Measurements from ENCODE around the gene AGPS.
A peak's percentile ranks its signal among the peaks of the same experiment; 100 is the strongest.
"Not testable (repeated sequence)": the region's sequence is repeated elsewhere in the genome, so short reads cannot be mapped to it uniquely, and the experiment has no call there.

AGPS gene

DNA sequence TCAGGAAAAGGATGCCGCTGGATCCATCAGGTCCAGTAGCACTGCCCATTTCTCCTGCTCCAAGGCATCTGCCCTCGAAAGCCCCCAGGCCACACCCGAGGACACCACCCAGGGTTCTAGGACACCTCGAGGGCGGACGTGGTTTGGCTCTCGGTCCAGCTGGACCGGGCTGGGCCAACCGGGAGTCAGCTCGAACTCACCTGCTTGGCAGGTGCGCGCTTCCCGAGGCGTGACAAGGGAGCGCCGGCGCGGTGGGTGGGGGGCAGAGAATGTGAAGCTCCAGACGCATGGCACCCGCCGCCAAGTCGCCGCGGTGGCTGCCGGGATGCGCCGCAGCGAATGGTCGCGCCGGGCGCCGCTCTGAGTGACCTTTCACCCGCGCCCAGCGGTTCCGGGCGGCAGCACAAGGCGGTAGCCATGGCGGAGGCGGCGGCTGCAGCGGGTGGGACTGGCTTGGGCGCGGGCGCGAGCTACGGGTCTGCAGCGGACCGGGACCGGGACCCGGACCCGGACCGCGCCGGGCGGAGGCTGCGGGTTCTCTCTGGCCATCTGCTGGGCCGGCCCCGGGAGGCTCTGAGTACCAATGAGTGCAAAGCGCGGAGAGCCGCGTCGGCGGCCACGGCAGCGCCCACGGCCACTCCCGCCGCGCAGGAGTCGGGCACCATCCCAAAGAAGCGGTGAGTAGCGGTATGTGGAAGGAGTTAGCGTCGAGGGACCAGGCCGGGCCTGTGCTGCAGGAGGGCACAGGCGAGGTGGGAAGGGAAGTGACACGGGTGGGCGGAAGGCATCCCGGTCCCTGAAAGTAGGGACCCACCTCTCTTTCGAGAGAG, at the start of gene AGPS:
Gene AGPS, plus strand, starts transcription at position 401 of the 830 bp plus-strand sequence. Its CDS starts 17 bp downstream, at position 418.
- DNase-seq, result peak; percentile 71

DNA sequence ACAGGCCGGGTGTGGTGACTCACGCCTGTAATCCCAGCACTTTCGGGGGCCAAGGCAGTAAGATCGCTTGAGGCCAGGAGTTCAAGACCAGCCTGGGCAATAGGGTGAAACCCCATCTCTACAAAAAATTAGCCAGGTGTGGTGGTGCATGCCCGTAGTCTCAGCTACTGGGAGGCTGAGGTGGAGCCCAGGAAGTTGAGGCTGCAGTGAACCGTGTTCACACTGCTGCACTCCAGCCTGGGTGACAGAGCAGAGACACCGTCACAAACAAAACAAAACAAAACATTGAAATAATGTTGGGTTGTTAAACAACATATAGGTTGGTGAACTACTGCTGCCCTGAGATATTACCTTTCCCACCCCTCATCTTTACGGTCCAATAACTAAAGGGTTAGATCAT, 48.8 kb upstream of the AGPS start:
- no peak for DNase-seq

DNA sequence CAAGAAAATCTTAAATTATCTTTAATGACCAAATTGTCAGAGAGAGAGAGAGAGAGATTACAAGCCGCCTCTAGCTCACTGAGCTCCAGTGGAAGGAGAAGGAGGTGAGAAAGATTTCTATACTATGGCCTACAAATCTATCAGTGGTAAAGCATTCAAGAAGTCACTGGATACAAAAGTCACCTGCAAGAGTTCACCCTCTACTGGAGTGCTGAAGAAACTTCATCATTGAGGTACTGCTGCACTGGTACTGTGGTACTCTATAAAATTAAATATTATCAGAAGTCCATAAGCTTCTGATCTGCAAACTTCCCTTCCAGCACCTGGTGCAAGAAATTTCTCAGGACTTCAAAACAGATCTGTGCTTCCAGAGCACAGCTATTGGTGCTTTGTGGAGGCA, 48.3 kb upstream of the AGPS start:
- no peak for DNase-seq

DNA sequence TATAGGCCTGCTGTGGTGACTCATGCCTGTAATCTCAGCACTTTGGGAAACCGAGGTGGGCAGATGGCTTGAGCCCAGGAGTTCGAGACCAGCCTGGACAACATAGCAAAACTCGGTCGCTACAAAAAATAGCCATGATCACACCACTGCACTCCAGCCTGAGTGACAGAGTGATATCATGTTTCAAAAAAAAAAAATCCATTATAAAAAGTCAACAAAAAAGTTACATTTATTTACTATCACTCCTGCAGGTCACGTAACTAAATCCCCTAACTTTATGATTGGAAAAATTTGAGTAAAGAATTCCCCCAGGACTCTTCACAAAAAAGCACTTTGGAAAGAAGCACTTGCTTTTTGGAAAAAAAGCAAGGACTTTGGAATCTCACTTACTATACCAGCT, 46.4 kb upstream of the AGPS start:
- DNase-seq, result no peak

DNA sequence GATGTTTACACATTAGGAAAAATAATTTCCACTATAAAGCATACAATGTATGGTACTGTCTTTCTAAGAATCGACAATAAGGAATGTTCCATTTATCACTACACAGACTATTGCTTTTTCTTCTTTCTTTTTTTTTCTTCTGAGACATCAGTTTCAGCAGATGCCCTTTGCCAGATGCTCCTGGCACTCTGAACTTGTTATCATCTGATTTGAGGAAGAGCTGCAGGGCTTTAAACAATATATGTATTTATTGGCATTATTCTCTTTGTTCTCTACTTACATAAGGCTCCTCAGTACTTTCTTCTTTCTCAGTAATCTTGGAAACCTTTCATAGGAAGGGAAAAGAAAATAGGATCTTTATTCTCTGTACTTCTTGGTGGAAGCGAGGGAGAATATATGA, 45.0 kb upstream of the AGPS start:
- no peak for DNase-seq

DNA sequence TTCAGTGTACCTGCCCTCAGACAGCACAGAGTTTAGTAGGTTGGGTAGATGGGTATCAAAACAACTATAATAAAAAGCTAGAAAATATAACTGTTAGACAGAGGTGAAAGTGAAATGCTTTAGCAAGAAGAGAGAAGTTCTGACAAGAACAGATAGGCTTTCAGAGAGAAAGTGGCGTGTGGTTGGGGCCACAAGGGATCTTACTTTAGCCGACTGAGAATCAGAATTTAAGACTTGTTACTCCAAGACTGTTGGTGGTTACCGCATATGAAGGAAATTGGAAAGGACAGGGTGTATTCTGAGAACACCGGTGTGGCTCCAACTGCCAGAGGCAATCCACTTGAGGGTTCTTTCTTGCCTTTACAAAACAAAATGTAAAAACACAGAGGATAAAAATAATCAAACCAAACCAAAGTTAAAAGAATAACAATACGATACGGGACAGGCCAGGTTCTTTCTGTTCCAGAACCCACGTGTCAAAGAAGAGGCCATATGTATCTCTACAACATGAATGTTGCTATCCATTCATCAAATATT, 44.4 kb upstream of the AGPS start:
- no peak for DNase-seq

DNA sequence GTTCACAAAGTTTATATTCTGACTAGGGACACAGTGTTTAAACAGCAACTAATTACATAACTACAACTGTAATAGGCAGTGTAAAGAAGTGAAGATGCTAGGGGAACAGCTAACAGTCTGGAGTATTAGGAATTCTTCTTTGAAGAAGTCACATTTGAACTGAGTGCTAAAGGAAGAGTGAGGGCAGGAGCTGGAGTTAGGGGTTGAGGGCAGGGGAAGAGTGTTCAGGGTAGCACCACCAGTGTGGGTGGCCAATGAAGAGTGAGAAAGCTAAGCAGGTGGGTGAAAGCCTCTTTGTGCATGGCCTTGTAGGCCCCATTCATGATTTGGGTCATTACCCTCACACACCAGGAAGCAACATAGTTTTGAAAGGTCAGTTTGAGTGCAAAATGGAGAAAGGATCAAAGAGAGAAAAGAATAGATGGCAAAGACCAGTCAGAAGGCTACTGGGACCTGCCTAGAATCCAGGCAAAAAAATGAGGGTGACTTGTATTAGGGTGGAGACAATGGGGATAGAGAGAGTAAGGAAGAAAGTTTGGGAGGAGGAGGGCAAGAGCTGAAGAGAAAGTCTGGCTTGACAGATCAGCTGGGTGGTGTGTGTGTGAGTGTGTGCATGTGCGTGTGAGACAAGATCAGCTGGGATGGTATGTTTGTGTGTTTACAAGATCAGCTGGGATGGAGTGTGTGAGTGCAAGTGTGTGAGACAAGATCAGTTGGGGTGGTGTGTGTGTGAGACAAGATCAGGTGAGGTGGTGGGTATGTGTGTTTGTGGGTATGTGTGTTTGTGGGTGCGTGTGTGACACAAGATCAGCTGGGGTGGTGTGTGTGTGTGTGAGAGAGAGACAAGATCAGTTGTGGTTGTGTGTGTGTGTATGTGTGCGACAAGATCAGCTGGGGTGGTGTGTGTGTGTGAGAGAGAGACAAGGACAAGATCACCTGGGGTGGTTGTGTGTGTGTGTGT, 43.6 kb upstream of the AGPS start:
- DNase-seq, result no peak

DNA sequence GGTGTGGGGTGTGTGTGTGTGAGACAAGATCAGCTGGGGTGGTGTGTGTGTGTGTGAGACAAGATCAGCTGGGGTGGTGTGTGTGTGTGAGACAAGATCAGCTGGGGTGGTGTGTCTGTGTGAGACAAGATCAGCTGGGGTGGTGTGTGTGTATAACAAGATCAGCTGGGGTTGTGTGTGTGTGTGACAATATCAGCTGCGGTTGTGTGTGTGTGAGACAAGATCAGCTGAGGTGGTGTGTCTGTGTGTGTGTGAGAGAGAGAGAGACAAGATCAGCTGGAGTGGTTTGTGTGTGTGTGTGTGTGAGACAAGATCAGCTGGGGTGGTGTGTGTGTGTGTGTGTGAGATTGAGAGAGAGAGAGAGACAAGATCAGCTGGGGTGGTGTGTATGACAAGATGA, 41.9 kb upstream of the AGPS start:
- not testable (repeated sequence) for DNase-seq

DNA sequence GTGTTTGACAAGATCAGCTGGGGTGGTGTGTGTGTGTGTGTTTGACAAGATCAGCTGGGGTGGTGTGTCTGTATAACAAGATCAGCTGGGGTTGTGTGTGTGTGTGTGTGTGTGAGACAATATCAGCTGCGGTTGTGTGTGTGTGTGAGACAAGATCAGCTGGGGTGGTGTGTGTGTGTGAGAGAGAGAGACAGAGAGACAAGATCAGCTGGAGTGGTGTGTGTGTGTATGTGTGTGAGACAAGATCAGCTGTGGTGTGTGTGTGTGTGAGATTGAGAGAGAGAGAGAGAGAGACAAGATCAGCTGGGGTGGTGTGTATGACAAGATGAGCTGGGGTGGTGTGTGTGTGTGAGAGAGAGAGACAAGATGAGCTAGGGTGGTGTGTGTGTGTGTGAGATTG, 41.5 kb upstream of the AGPS start:
- not testable (repeated sequence) for DNase-seq

DNA sequence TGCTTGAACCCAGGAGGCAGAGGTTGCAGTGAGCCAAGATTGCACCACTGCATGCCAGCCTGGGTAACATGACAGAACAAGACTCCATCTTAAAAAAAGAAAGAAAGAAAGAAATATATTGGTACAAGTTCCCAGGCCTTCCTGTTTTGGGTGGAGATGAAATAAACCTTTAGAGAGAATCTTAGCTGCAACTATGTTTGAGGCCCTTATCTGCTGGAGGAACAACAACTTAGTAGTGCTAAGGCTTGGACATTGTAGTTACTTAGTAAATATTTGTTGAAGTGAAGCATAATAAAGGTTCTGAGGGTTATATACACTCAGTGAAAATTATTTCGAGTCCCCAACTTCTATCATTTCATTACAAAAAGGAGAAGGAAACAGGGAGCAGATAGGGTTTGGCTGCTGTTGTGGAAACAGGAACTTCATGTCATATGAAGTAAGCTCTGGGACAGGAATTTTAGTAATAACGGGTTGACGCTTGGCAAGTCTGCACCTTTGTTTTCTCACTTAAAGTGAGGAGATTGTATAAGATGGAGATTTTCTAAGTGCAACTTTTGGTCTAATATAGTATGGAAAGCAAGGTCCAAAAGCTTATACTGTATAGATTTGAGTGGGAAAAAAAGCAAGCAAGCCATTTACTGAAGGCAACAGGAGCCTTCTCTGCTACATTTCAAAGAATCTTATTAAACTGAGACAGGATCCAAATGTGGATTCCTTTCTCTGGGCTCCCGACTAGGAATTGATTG, 40.0 kb upstream of the AGPS start:
- no peak for DNase-seq

DNA sequence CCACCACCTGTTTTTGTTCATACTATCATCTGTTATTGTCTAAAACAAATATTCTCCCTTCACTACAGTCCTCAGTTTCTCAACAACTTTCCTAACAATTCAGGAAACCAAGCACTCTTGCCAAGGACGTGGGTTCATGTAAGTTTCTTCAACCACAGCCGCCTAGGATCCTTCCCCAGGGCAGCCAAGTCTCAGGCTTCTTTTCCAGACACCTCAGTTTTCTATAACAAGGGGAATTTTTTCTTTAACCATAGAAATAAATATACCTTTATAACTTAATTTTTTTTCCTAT, 39.4 kb upstream of the AGPS start:
- DNase-seq, result no peak

DNA sequence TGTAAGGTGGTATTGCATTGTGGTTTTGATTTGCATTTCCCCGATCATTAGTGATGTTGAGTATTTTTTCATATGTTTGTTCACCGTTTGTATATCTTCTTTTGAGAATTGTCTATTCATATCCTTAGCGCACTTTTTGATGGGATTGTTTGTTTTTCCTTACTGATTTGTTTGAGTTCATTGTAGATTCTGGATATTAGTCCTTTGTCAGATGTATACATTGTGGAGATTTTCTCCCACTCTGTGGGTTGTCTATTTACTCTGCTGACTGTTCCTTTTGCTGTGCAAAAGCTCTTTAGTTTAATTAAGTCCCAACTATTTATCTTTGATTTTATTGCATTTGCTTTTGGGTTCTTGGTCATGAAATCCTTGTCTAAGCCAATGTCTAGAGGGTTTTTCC, 38.0 kb upstream of the AGPS start:
- DNase-seq, result not testable (repeated sequence)

DNA sequence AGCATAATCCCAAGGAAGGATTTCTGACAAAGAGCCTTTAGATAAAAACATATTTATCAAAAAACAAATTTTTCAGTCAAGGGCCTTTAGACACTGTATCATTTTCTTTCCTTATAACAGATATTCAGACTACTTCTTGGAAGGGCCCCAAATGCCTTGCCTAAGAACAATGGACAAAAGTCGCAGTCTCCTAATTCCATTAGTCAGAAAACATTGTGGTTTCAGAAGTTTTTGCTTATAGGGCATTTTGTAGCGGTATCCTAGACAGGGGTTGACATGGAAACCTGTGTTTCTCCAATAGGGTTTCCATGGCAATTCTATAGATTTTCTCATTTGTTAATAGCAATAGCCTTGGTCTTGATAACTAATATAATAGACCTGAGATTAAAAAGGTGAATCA, 36.7 kb upstream of the AGPS start:
- no peak for DNase-seq

DNA sequence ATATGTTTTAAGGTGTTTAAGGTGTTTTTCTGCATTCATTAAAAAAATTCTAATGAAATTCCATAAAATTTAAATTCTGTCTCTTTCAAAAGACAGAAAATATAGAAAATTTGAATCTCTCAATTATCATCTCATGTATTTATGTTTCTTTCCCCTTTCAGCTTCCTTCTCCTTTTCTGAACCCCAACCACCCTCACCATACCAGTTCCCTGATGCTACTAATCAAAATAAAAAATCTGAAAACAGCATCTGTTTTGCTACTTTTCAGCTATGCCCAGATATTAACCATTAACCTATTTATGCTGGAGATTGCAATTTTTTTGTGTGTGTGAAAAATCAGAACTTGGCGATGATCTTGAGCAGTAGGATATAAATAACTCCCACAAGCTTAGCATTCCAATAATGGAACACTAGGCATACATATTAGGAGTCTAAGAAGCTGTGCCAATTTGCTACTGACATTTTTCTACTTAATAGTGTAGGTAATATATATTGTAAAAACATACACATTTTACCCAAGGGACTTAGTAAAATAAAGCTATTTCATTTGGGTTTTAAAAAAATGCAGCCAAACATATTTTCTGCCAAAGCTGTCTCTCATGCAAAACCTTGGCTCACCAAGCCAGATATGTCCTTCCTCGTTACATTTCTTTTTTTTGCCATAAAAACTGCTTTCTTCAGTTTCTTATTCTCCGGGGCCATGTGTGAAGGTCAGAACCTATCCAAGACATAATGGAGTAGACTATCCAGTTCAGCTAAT, 32.6 kb upstream of the AGPS start:
- DNase-seq, result no peak

DNA sequence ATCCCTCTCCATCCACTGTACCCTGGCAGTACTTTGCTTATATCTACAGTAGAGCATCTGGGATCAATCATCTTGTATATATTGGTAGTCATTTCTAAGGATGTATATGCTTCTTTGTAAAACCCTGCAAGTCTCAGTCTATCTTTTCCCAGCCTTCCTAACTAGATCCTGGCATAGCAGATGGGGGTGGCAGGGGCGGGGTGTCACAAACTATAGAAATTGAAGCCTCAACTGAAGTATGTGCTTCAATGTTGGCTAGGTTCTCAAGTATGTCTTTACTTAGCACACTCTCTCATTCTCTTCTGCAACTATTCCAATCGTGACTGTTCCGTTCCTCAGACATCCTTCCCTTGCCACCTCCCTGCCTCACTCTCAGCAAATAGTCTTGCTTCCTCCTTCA, 30.1 kb upstream of the AGPS start:
- no peak for DNase-seq

DNA sequence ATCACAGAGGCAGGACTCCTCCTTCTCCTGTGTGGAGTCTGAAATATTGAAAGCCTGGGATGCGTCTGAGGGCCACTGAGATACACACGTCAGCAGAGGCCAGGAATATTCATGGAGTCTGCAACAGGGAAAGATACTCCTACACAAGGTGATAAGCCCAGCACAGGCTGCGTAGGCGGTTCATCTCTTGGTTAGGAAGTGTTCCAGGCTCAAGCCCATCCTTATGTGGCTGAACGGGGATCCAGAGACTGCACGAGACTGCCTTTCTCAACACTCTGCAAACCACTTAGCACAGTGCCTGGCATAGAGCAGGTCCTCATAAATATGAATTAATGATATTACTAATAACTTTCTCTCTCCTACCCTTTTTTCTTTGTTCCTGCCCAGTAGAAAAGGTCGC, 29.2 kb upstream of the AGPS start:
- DNase-seq, result no peak

DNA sequence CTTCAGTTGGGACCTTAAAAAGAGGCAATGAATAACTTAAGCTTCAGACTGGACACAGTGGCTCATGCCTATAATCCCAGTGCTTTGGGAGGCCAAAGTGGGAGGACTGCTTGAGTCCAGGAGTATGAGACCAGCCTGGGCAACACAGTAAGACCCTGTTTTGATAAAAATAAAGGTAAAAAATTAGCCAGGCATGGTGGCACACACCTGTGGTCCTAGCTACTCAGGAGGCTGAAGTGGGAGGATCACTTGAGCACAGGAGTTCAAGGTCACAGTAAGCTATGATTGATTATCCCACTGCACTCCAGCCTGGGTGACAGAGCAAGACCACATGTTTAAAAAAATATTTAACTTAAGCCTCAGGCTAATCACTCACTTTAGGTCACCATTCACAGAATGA, 26.8 kb upstream of the AGPS start:
- DNase-seq, result not testable (repeated sequence)

DNA sequence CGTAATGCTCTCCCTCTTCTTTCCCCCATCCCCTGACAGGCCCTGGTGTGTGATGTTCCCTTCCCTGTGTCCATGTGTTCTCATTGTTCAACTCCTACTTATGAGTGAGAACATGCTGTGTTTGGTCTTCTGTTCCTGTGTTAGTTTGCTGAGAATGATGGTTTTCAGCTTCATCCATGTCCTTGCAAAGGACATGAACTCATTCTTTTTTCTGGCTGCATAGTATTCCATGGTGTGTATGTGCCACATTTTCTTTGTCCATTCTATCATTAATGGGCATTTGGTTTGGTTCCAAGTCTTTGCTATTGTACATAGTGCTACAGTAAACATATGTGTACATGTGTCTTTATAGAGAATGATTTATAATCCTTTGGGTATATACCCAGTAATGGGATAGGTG, 24.6 kb upstream of the AGPS start:
- not testable (repeated sequence) for DNase-seq

DNA sequence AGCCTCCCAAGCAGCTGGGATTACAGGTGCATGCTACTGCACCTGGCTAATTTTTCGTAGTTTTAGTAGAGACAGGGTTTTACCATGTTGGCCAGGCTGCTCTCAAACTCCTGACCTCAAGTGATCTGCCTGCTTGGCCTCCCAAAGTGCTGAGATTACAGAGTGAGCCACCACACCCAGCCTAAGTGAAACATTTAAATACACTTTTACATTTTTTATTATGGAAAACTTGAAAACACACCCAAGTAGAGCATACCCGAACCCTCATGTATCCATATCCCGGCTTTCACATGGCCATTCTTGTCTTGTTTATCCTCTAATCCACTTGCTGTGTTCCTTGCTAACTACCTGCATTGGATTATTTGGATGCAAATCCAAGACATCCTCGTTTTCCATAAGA, 13.2 kb upstream of the AGPS start:
- DNase-seq, result no peak

DNA sequence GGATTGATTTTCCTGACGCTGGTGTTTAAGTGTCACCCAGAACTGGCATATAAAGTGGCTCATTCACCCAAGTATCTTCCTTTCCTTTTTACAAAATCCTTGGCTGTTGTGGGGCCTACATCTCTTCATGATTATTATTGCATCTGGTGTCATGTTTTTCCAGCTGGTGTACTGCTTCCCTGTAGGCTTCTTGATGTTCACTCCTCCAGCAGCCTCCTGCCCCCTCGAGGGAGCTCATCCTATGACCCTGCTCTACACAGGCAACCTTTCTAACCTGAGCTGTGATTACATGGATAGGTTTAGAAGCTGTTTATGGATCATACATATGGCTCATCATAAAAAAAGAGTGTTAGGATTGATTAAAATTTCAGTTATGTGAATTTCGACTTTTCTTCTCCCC, 12.4 kb upstream of the AGPS start:
- no peak for DNase-seq

DNA sequence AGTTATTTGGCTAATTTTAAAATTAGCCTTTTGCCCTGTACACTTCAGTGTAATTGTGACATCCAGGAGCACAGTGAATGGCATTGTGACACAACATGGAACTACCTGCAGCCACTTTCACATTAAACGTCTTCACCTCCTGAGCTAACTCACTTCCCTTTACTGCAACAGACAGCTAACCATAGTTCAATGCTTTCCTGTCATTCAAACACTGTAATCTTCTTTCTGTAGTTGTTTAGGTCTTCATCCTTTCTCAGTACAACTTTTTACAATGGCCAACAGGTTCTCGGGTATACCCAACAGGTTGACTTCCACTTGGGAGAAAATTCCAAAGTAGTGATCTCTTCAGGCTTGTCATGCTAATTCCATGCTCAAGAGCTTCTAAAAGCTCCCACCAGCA, 8.6 kb upstream of the AGPS start:
- no peak for DNase-seq

DNA sequence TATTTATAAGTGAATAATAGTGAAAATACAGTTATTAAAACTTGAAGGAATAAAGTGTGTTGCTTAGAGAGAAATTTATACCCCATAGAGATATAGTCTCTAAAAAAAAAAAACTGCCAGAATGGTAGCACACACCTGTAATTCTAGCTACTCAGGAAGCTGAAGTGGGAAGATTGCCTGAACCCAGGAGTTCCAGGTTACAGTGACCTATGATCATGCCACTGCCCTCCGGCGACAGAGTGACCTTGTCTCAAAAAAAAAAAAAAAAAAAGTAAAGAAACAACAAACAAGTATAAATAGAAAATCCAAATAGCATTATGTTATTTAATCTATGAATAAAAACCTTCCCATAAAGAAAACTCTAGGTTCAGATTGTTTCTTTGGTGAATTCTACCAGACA, 7.4 kb upstream of the AGPS start:
- no peak for DNase-seq

Data from activated CD4-positive, alpha-beta T cell treated with anti-CD3 and anti-CD28 coated beads, Interleukin-2, amount 50 U/mL, for 1 hour (primary cell).